H9 (cell line): ENCODE results near the gene MRPL20. TPM values are rescaled to one million over a fixed set of nuclear protein-coding genes. Genes with fewer than 3 reads are reported as not detected.
A peak's percentile ranks its signal among the peaks of the same experiment; 100 is the strongest.

Experiments
- DNase-seq: peaks from one replicate; pipeline ENCODE4 v3.0.0-alpha.2; 2017
- H2AFZ ChIP-seq: one replicate; pipeline ENCODE4 v1.6.1; 2013; ENCODE audit warnings: mild to moderate bottlenecking, low read length, control low read depth, moderate library complexity
- H2AK5ac ChIP-seq: 2 replicates; pipeline ENCODE4 v1.6.1; 2013; ENCODE audit warnings: low read length, control low read depth, mixed read lengths; ENCODE audit not compliant: insufficient read length
- H2BK120ac ChIP-seq: one replicate; pipeline ENCODE4 v1.6.1; 2013; ENCODE audit warnings: low read depth, mild to moderate bottlenecking, low read length, control low read depth, inconsistent platforms; ENCODE audit not compliant: poor library complexity, severe bottlenecking
- H2BK12ac ChIP-seq: 2 replicates; pipeline ENCODE4 v1.6.1; 2013; ENCODE audit warnings: low read length, control low read depth, mixed read lengths, low read depth; ENCODE audit not compliant: insufficient read length
- H2BK15ac ChIP-seq: 2 replicates; pipeline ENCODE4 v1.6.1; 2013; ENCODE audit warnings: low read depth, low read length, control low read depth
- H2BK20ac ChIP-seq: one replicate; pipeline ENCODE4 v1.6.1; 2013; ENCODE audit warnings: low read depth, mild to moderate bottlenecking, low read length, control low read depth, inconsistent platforms; ENCODE audit not compliant: poor library complexity, severe bottlenecking
- H2BK5ac ChIP-seq: 2 replicates; pipeline ENCODE4 v1.6.1; 2013; ENCODE audit warnings: low read length, control low read depth, mixed read lengths; ENCODE audit not compliant: insufficient read length
- H3K14ac ChIP-seq: 2 replicates; pipeline ENCODE4 v1.6.1; 2013; ENCODE audit warnings: low read length, control low read depth; ENCODE audit not compliant: insufficient read depth
- H3K18ac ChIP-seq: 2 replicates; pipeline ENCODE4 v1.6.1; 2013; ENCODE audit warnings: low read depth, mild to moderate bottlenecking, mixed read lengths, low read length, control low read depth; ENCODE audit not compliant: insufficient read length
- H3K23ac ChIP-seq: 2 replicates; pipeline ENCODE4 v1.6.1; 2013; ENCODE audit warnings: low read length, control low read depth, mixed read lengths, low read depth; ENCODE audit not compliant: insufficient read length
- H3K23me2 ChIP-seq: 2 replicates; pipeline ENCODE4 v1.6.1; 2013; ENCODE audit warnings: low read depth, mild to moderate bottlenecking, mixed read lengths, low read length, control low read depth; ENCODE audit not compliant: insufficient read length, poor library complexity, severe bottlenecking
- H3K27ac ChIP-seq: 2 replicates; pipeline ENCODE4 v1.5.1; 2013; ENCODE audit warnings: low read length, control low read depth, mixed read lengths, low read depth; ENCODE audit not compliant: insufficient read length
- H3K27me3 ChIP-seq: 2 replicates; pipeline ENCODE4 v1.6.1; 2013; ENCODE audit warnings: low read length, control low read depth, inconsistent platforms; ENCODE audit not compliant: insufficient read depth
- H3K4ac ChIP-seq: 2 replicates; pipeline ENCODE4 v1.6.1; 2013; ENCODE audit warnings: low read depth, mild to moderate bottlenecking, control low read depth, inconsistent platforms, low read length, moderate library complexity
- H3K4me1 ChIP-seq: 2 replicates; pipeline ENCODE4 v1.6.1; 2013; ENCODE audit warnings: low read length, control low read depth, inconsistent platforms; ENCODE audit not compliant: insufficient read depth
- H3K4me2 ChIP-seq: 2 replicates; pipeline ENCODE4 v1.6.1; 2013; ENCODE audit warnings: low read length, control low read depth, mixed read lengths; ENCODE audit not compliant: insufficient read length, insufficient read depth
- H3K56ac ChIP-seq: 2 replicates; pipeline ENCODE4 v1.6.1; 2013; ENCODE audit warnings: low read depth, mild to moderate bottlenecking, mixed read lengths, low read length, control low read depth; ENCODE audit not compliant: insufficient read length
- H3K79me1 ChIP-seq: 2 replicates; pipeline ENCODE4 v1.6.1; 2013; ENCODE audit warnings: low read depth, mild to moderate bottlenecking, moderate library complexity, low read length, control low read depth, inconsistent platforms; ENCODE audit not compliant: insufficient read depth, poor library complexity, severe bottlenecking
- H3K79me2 ChIP-seq: 2 replicates; pipeline ENCODE4 v1.6.1; 2013; ENCODE audit warnings: low read length, control low read depth, inconsistent platforms; ENCODE audit not compliant: insufficient read depth
- H3K9ac ChIP-seq: 2 replicates; pipeline ENCODE4 v1.6.1; 2013; ENCODE audit warnings: low read length, control low read depth, mixed read lengths; ENCODE audit not compliant: insufficient read length; ENCODE audit errors: extremely low read depth
- H3K9me3 ChIP-seq: one replicate; pipeline ENCODE4 v1.6.1; 2013; ENCODE audit warnings: low read depth, low read length, inconsistent platforms; ENCODE audit not compliant: control insufficient read depth
- H3T11ph ChIP-seq: one replicate; pipeline ENCODE4 v1.6.1; 2013; ENCODE audit warnings: mild to moderate bottlenecking, low read length, control low read depth, inconsistent platforms
- H4K20me1 ChIP-seq: one replicate; pipeline ENCODE4 v1.6.1; 2013; ENCODE audit not compliant: control insufficient read depth, insufficient read length, insufficient read depth
- H4K5ac ChIP-seq: 2 replicates; pipeline ENCODE4 v1.6.1; 2013; ENCODE audit warnings: low read depth, mild to moderate bottlenecking, mixed read lengths, low read length, control low read depth; ENCODE audit not compliant: insufficient read length
- H4K8ac ChIP-seq: replicated peaks from 2 replicates; pipeline ENCODE4 v1.6.1; 2013; ENCODE audit warnings: low read length, control low read depth, mixed read lengths, low read depth; ENCODE audit not compliant: insufficient read length
- H4K91ac ChIP-seq: 2 replicates; pipeline ENCODE4 v1.6.1; 2013; ENCODE audit warnings: low read depth, mild to moderate bottlenecking, moderate library complexity, mixed read lengths, low read length, control low read depth; ENCODE audit not compliant: insufficient read length
- H3K27ac Mint-ChIP-seq, 3 experiments: 2 replicates in 2 of 3; 3 replicates in 1 of 3; pipeline ENCODE4 v1.8.0; 2020 to 2021; ENCODE audit warnings: mixed read lengths in 3 of 3, mild to moderate bottlenecking in 1 of 3, moderate library complexity in 1 of 3
- H3K27me3 Mint-ChIP-seq: 2 replicates; pipeline ENCODE4 v1.8.0; 2021; ENCODE audit warnings: low read depth, mild to moderate bottlenecking, moderate library complexity, mixed read lengths
- H3K36me3 Mint-ChIP-seq, 3 experiments: 2 replicates in 2 of 3; 3 replicates in 1 of 3; pipeline ENCODE4 v1.8.0; 2020 to 2021; ENCODE audit warnings: low read depth in 3 of 3, mixed read lengths in 3 of 3; ENCODE audit not compliant: insufficient read depth in 1 of 3
- H3K4me1 Mint-ChIP-seq, 2 experiments: 2 replicates each; pipeline ENCODE4 v1.8.0; 2020; ENCODE audit warnings: mixed read lengths in 2 of 2
- H3K4me3 Mint-ChIP-seq, 2 experiments: 2 replicates in 1 of 2; 3 replicates in 1 of 2; pipeline ENCODE4 v1.8.0; 2020 to 2021; ENCODE audit warnings: mild to moderate bottlenecking in 2 of 2, mixed read lengths in 2 of 2, moderate library complexity in 1 of 2
- H3K9me3 Mint-ChIP-seq, 2 experiments: 2 replicates in 1 of 2; 3 replicates in 1 of 2; pipeline ENCODE4 v1.8.0; 2020; ENCODE audit warnings: mild to moderate bottlenecking in 2 of 2, mixed read lengths in 2 of 2, moderate library complexity in 1 of 2
- WGBS: extraction: QIAGEN DNeasy Blood & Tissue Kit; methylation state at CpG from one replicate; pipeline ENCODE4 v1.1.7; 2013; ENCODE audit warnings: missing lambda C conversion rate, low lambda C conversion rate, mixed read lengths; ENCODE audit not compliant: insufficient read length; ENCODE audit errors: extremely low coverage; 5-methylcytosine and 5-hydroxymethylcytosine counted together
- total RNA-seq: library from RNA; stranded (reverse); gene quantifications from 2 replicates; pipeline ENCODE4 v1.2.1, GENCODE V29; 2021
- TF ChIP-seq, protein P1 (sequence below): fragments of 200-600 bp; sonication (generic); conservative IDR thresholded peaks from 3 replicates; pipeline ENCODE4 v1.8.0; 2021; ENCODE audit warnings: antibody characterized with exemption, mild to moderate bottlenecking

Gene MRPL20
- total RNA-seq, 1 experiment from 2014 or later, result 162 TPM

DNA sequence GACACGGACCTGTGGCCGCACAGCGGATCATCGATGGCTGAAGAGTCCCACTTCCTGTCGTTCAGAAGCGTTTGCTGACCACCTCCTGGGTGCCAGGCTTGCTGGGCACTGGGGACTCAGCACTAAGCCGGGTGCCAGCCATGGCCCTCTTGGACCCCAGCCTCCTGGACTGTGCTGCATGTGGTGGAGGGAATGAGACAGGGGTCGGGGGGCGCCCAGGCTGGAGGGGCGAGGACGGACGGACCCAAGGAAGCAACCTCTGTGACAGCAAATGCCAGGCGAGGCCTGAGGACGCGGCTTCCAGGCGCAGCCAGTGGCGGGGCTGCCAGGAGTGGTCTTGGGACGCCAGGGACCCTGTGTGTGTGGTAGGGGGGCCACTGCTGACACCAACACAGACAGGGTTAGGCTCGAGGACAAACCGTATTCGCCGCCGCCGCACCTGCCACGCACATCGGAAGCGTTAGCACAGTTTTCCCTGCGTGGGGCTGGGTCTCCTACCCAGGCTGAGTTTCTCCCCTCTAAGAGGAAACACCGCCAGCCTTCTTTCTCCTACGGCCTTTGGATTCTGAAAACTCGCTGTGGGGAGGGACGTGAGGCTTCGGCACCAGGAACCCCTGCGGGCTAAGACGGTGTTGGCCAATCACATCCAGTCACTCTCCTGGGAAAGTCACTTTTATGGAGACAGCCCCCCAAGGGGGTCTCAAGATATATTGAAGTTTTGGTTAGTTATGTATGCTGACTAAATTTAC lies 45.7 kb downstream of the MRPL20 start:
- Mint-ChIP-seq H3K27ac (no peak overlapping the region; a peak in 1 of 7 replicates), H3K9me3 (no peaks in the 10 kb centered on the region; a peak in 2 of 5 replicates), H3K36me3 (no peaks in the 10 kb centered on the region), H3K27me3 (peaks cover 39% of the 10 kb centered on the region), H3K4me1 (peaks cover 22 to 42% of the 10 kb centered on the region in 2 experiments), H3K4me3 (no peak overlapping the region)
- Histone ChIP-seq H4K91ac (no peak overlapping the region), H2AFZ (no peak overlapping the region), H3K14ac (no peak overlapping the region; the same call in 1 of the 2 replicates), H3K9ac (no peak overlapping the region), H3K18ac (no peak overlapping the region), H3T11ph (no peak overlapping the region), H3K9me3 (peaks cover 8% of the 10 kb centered on the region), H2BK15ac (no peak overlapping the region), H2BK12ac (no peak overlapping the region), H3K56ac (no peak overlapping the region), H3K4me1 (peaks cover 2% of the 10 kb centered on the region; the same call in 1 of the 2 replicates), H3K4me2 (no peak overlapping the region), H3K4ac (no peak overlapping the region), H3K23ac (no peak overlapping the region), H4K5ac (peak overlapping the region; percentile 53), H4K8ac (no peak overlapping the region), H2BK20ac (no peak overlapping the region), H3K79me2 (no peaks in the 10 kb centered on the region), H3K79me1 (no peaks in the 10 kb centered on the region), H2BK5ac (no peak overlapping the region), H2BK120ac (no peak overlapping the region), H3K23me2 (no peaks in the 10 kb centered on the region), H4K20me1 (no peaks in the 10 kb centered on the region), H2AK5ac (no peak overlapping the region), H3K27me3 (no peaks in the 10 kb centered on the region), H3K27ac (no peak overlapping the region)
- whole genome bisulfite sequencing, result no CpG with 5 or more reads among the region's 35 CpGs
- TF ChIP-seq, protein P1, sequence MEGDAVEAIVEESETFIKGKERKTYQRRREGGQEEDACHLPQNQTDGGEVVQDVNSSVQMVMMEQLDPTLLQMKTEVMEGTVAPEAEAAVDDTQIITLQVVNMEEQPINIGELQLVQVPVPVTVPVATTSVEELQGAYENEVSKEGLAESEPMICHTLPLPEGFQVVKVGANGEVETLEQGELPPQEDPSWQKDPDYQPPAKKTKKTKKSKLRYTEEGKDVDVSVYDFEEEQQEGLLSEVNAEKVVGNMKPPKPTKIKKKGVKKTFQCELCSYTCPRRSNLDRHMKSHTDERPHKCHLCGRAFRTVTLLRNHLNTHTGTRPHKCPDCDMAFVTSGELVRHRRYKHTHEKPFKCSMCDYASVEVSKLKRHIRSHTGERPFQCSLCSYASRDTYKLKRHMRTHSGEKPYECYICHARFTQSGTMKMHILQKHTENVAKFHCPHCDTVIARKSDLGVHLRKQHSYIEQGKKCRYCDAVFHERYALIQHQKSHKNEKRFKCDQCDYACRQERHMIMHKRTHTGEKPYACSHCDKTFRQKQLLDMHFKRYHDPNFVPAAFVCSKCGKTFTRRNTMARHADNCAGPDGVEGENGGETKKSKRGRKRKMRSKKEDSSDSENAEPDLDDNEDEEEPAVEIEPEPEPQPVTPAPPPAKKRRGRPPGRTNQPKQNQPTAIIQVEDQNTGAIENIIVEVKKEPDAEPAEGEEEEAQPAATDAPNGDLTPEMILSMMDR, result no peak
- DNase-seq, result no peak
